ENCODE data around the gene CHN2.

The CHN2 gene

DNA sequence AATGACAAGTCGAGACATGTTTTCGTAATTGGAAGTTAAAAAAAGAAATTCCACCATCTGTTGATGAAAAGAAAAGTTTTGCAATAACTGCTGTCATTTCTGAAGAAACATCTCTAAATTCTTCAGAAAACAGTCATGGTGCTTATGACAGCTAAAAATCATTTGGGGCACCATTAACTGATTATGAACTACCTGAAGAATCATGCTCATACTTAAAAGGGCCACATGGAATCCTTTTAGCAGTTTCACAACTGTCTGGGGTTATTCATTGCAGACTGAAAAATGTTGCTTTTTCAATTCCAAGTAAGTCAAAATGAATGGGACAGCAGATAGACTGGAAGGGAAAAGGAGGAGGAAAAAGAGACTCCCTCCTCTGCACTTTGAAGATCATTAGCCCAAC, 134.2 kb downstream of the CHN2 start:
- TF ChIP-seq, protein P1, sequence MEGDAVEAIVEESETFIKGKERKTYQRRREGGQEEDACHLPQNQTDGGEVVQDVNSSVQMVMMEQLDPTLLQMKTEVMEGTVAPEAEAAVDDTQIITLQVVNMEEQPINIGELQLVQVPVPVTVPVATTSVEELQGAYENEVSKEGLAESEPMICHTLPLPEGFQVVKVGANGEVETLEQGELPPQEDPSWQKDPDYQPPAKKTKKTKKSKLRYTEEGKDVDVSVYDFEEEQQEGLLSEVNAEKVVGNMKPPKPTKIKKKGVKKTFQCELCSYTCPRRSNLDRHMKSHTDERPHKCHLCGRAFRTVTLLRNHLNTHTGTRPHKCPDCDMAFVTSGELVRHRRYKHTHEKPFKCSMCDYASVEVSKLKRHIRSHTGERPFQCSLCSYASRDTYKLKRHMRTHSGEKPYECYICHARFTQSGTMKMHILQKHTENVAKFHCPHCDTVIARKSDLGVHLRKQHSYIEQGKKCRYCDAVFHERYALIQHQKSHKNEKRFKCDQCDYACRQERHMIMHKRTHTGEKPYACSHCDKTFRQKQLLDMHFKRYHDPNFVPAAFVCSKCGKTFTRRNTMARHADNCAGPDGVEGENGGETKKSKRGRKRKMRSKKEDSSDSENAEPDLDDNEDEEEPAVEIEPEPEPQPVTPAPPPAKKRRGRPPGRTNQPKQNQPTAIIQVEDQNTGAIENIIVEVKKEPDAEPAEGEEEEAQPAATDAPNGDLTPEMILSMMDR (IDR thresholded peaks at IDR 0.05; ENCODE audit: control insufficient read depth, insufficient read depth, low read depth, low read length, missing control alignments): no peak
- H3K4me3 ChIP-seq (ENCODE audit: control insufficient read depth, low read depth, low read length): no peak overlapping the region
- DNase-seq (ENCODE audit: low read depth): no peak

DNA sequence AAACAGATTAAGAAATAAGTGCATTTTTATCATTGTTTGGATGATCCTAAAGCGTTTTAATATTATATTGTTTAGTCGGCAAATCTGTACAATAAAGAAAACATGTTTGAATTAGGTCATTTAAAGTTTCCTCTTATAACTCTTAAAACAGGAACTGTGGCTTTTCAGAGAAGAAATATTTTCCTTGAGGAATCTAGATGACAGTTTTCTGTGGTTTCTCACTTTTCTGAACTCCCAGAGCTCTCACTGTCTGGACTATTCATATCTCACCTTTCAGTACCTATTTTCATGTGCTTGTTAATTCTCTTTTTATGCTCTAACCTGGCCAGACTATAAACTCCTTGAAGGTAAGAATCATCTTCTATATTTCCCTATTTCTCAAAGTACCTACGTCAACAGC, 135.1 kb downstream of the CHN2 start:
- TF ChIP-seq, protein P1 (IDR thresholded peaks at IDR 0.05; ENCODE audit: control insufficient read depth, insufficient read depth, low read depth, low read length, missing control alignments): no peak
- DNase-seq (ENCODE audit: low read depth): no peak
- no peak overlapping the region for H3K4me3 ChIP-seq (ENCODE audit: control insufficient read depth, low read depth, low read length)

DNA sequence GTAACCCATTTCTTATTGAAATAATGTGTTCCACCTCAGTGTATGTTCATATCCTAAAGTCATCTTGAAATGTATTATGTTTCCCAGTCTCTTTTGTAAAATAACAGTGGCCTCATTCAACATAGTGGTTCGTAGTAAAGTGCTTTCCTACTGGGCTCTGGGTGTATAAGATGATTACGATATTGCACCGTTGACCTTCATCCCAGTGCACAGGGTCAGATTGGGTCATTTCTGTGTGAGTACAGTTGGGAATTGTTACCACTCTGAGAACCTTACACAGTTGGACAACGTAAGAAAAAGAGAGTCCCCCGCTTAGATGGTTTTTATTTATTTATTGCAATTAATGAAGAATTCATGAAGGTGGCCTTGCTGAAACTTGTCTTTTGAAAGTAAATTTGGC, 135.6 kb downstream of the CHN2 start:
- TF ChIP-seq, protein P1 (IDR thresholded peaks at IDR 0.05; ENCODE audit: control insufficient read depth, insufficient read depth, low read depth, low read length, missing control alignments): no peak
- DNase-seq (ENCODE audit: low read depth): no peak
- no peak overlapping the region for H3K4me3 ChIP-seq (ENCODE audit: control insufficient read depth, low read depth, low read length)

DNA sequence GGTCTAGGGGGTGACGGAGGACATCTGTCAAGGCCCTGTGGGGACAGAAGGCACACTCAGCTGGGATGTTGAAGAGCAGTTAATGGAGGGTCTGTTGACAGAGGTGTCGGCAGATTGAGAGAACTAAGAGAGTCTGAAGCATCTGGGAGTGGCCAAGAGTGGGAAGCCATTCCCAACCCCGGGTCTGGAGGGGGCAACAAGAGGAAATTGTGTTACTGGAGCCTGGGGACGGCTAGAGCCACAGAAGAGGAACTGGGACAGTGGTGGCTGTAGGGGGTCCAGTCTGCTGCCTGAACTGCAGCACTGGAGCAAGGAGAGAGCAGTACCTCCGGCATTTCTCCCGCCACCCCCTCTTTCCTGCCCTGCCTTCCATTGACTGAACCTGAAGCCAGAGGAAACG, 136.6 kb downstream of the CHN2 start:
- TF ChIP-seq, protein P1 (IDR thresholded peaks at IDR 0.05; ENCODE audit: control insufficient read depth, insufficient read depth, low read depth, low read length, missing control alignments): no peak
- no peak overlapping the region for H3K4me3 ChIP-seq (ENCODE audit: control insufficient read depth, low read depth, low read length)
- DNase-seq (ENCODE audit: low read depth): no peak

GRCh38 chr7:29332042-29332811, 137.7 kb downstream of the CHN2 start:
- DNase-seq (ENCODE audit: low read depth): no peak
- TF ChIP-seq, protein P1 (IDR thresholded peaks at IDR 0.05; ENCODE audit: control insufficient read depth, insufficient read depth, low read depth, low read length, missing control alignments): no peak
- no peak overlapping the region for H3K4me3 ChIP-seq (ENCODE audit: control insufficient read depth, low read depth, low read length)

GRCh38 chr7:29332875-29333855, 138.6 kb downstream of the CHN2 start:
- TF ChIP-seq, protein P1 (IDR thresholded peaks at IDR 0.05; ENCODE audit: control insufficient read depth, insufficient read depth, low read depth, low read length, missing control alignments): no peak

More at GRCh38 chr7:29332875-29333855, 138.6 kb downstream of the CHN2 start:
- H3K4me3 ChIP-seq (ENCODE audit: control insufficient read depth, low read depth, low read length): no peak overlapping the region
- no peak for DNase-seq (ENCODE audit: low read depth)
